ENCODE measurements around the gene TANGO2. TPM values are rescaled to one million over a fixed set of nuclear protein-coding genes. Genes with fewer than 3 reads are reported as not detected.

TANGO2 gene
- total and polyA plus RNA-seq, 2 donors (not counting 1 experiment from before 2014, with no cell fraction given) = 75.5 to 75.6 TPM

DNA sequence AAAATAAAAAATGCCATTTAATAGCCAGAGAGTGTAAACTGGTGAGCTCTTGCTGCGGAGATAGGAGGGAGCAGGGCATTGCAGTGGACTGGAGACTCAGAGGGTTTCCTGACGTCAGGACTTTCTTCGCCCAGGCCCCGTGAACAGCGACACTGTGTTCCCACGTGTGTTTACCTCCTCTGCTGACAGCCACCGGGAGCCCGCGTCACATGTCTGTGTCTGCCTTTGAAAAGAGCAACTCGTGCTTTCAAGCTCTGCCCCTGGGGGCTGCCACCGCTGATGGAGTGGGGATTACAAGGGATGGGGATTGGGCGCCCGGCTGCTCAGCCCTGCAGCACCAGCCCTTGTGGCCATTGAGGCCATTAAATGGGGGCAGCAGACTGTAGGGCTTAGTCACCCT is 3.3 kb downstream of the TANGO2 start:
- H3K9ac ChIP-seq (ENCODE audit: low read length) = no peak overlapping the region
- intact Hi-C loops (cut with micrococcal nuclease) = no loop called here
- Mint-ChIP-seq H3K4me3 (no peak overlapping the region), H3K27ac (no peak overlapping the region), H3K9me3 (ENCODE audit: insufficient read depth) (no peaks in the 10 kb centered on the region), H3K4me1 (peaks cover 53% of the 10 kb centered on the region), H3K27me3 (no peaks in the 10 kb centered on the region)
- H3K36me3 ChIP-seq (replicated peaks in 1 of 2; ENCODE audit: control extremely low read depth in 1 of 2, control insufficient read depth in 1 of 2, extremely low read depth in 1 of 2, insufficient read depth in 2 of 2, low read length in 1 of 2) = no peaks in the 10 kb centered on the region
- ChIA-PET POLR2A (no interaction called here), CTCF (no interaction called here)
- ATAC-seq (ENCODE audit: low read depth) = no peak
- H3K4me1 ChIP-seq (ENCODE audit: control insufficient read depth in 2 of 2, insufficient read depth in 2 of 2, low read length in 2 of 2) = peaks cover 25 to 28% of the 10 kb centered on the region in 2 donors
- H3K9me3 ChIP-seq (ENCODE audit: control extremely low read depth in 1 of 3, control insufficient read depth in 2 of 3, insufficient read depth in 1 of 3, low read length in 2 of 3) = no peaks in the 10 kb centered on the region
- 87% methylated on average over 13 of the region's 13 CpGs for WGBS (ENCODE audit: insufficient coverage)
- no peak overlapping the region for H3K4me2 ChIP-seq (replicated peaks; ENCODE audit: low read depth, low read length, poor library complexity, severe bottlenecking)
- H3K4me3 ChIP-seq (ENCODE audit: control extremely low read depth in 1 of 5, extremely low read depth in 1 of 5, insufficient read depth in 1 of 5, low read depth in 2 of 5, low read length in 4 of 5) = no peak overlapping the region
- peaks cover 61% of the 10 kb centered on the region for H4K20me1 ChIP-seq (ENCODE audit: control insufficient read depth, insufficient read depth, low read length, poor library complexity, severe bottlenecking)
- no peak for DNase-seq
- TF ChIP-seq CTCF (IDR thresholded peaks at IDR 0.05) (no peak), EZH2 (IDR thresholded peaks at IDR 0.05; ENCODE audit: borderline replicate concordance, insufficient read depth, low read depth, low read length, poor library complexity, severe bottlenecking) (no peak)
- no peak overlapping the region for H2AFZ ChIP-seq (ENCODE audit: insufficient read depth, low read depth, low read length, poor library complexity, severe bottlenecking)
- no peak overlapping the region for H3K27ac ChIP-seq (ENCODE audit: low read length in 2 of 2)
- peaks cover 80% of the 10 kb centered on the region for H3K79me2 ChIP-seq (ENCODE audit: control insufficient read depth, insufficient read depth, low read length)
- H3K27me3 ChIP-seq (replicated peaks in 1 of 4; ENCODE audit: control extremely low read depth in 1 of 4, control insufficient read depth in 3 of 4, insufficient read depth in 4 of 4, low read length in 3 of 4) = no peaks in the 10 kb centered on the region

- 81% methylated on average over 15 of the region's 15 CpGs for WGBS (ENCODE audit: insufficient coverage)
- no peak overlapping the region for H3K4me2 ChIP-seq (replicated peaks; ENCODE audit: low read depth, low read length, poor library complexity, severe bottlenecking)
- H3K27me3 ChIP-seq (replicated peaks in 1 of 4; ENCODE audit: control extremely low read depth in 1 of 4, control insufficient read depth in 3 of 4, insufficient read depth in 4 of 4, low read length in 3 of 4) = no peaks in the 10 kb centered on the region
- intact Hi-C loops (cut with micrococcal nuclease) = no loop called here
- ATAC-seq (ENCODE audit: low read depth) = no peak
- peak overlapping the region; percentile 41 for H3K27ac Mint-ChIP-seq
- no peak for TF ChIP-seq EZH2 (IDR thresholded peaks at IDR 0.05; ENCODE audit: borderline replicate concordance, insufficient read depth, low read depth, low read length, poor library complexity, severe bottlenecking)
- TF ChIP-seq CTCF (IDR thresholded peaks at IDR 0.05) = no peak
- ChIA-PET CTCF (no interaction called here), POLR2A (interaction anchor here (0.6 kb wide), 1 partner anchor 69 kb away, joined by 11 read pairs; no protein-coding TSS in a partner anchor)
- no peaks in the 10 kb centered on the region for H3K27me3 Mint-ChIP-seq
- peaks cover 86% of the 10 kb centered on the region for H3K79me2 ChIP-seq (ENCODE audit: control insufficient read depth, insufficient read depth, low read length)
- H3K27ac ChIP-seq (ENCODE audit: low read length in 2 of 2) = no peak overlapping the region
- peak; percentile 2 for DNase-seq
- peaks cover 67% of the 10 kb centered on the region for H4K20me1 ChIP-seq (ENCODE audit: control insufficient read depth, insufficient read depth, low read length, poor library complexity, severe bottlenecking)
- no peak overlapping the region for H2AFZ ChIP-seq (ENCODE audit: insufficient read depth, low read depth, low read length, poor library complexity, severe bottlenecking)
- no peaks in the 10 kb centered on the region for H3K9me3 Mint-ChIP-seq (ENCODE audit: insufficient read depth)
- H3K4me1 Mint-ChIP-seq = peaks cover 58% of the 10 kb centered on the region
- peaks cover 25 to 33% of the 10 kb centered on the region in 2 donors for H3K4me1 ChIP-seq (ENCODE audit: control insufficient read depth in 2 of 2, insufficient read depth in 2 of 2, low read length in 2 of 2)
- no peak overlapping the region for H3K4me3 ChIP-seq (ENCODE audit: control extremely low read depth in 1 of 5, extremely low read depth in 1 of 5, insufficient read depth in 1 of 5, low read depth in 2 of 5, low read length in 4 of 5)
- H3K9ac ChIP-seq (ENCODE audit: low read length) = no peak overlapping the region
- no peaks in the 10 kb centered on the region for H3K9me3 ChIP-seq (ENCODE audit: control extremely low read depth in 1 of 3, control insufficient read depth in 2 of 3, insufficient read depth in 1 of 3, low read length in 2 of 3)
- no peaks in the 10 kb centered on the region for H3K36me3 ChIP-seq (replicated peaks in 1 of 2; ENCODE audit: control extremely low read depth in 1 of 2, control insufficient read depth in 1 of 2, extremely low read depth in 1 of 2, insufficient read depth in 2 of 2, low read length in 1 of 2)
- H3K4me3 Mint-ChIP-seq = no peak overlapping the region
Measured at GRCh38 chr22:20024650-20025397, 3.9 kb downstream of the TANGO2 start.

All from B cell (primary cell).